Testis (tissue), 2 donors: ENCODE data around the gene FRMPD4.

Source experiments
- POLR2A ChIP-seq: fragments of 450-650 bp; IDR thresholded peaks from one replicate; pipeline ENCODE4 v1.6.1; 2017; ENCODE audit warnings: antibody characterized with exemption, mild to moderate bottlenecking, moderate library complexity
- TF ChIP-seq, protein P1 (sequence below), 3 experiments: fragments of 450-650 bp in 2 of 3; fragments of 200-600 bp in 1 of 3; sonication (generic) in 1 of 3; IDR thresholded peaks; one replicate each; pipeline ENCODE4 v1.5.1; 2016 to 2019; ENCODE audit warnings: antibody characterized with exemption in 3 of 3, mild to moderate bottlenecking in 2 of 3, moderate library complexity in 1 of 3

DNA sequence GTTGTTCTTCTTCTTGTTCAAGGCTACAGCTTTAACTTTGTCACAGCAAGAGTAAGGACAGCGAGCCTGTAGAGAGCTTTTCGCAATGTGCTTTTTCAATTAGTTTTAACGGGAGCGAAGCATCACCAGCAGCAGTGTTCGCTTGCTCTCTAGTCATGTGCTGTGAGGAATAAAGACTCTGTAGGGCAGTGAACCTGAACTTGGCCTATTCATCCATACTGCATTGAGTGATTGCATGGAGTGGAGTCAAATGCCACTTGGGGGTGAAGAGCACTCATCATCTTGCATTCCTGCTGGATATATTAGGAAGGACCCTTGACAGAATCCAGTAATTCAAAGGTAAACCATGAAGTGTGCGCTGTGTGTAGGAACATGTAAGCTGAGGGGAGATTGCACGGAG is 240.0 kb downstream of the FRMPD4 start:
- TF ChIP-seq, protein P1, sequence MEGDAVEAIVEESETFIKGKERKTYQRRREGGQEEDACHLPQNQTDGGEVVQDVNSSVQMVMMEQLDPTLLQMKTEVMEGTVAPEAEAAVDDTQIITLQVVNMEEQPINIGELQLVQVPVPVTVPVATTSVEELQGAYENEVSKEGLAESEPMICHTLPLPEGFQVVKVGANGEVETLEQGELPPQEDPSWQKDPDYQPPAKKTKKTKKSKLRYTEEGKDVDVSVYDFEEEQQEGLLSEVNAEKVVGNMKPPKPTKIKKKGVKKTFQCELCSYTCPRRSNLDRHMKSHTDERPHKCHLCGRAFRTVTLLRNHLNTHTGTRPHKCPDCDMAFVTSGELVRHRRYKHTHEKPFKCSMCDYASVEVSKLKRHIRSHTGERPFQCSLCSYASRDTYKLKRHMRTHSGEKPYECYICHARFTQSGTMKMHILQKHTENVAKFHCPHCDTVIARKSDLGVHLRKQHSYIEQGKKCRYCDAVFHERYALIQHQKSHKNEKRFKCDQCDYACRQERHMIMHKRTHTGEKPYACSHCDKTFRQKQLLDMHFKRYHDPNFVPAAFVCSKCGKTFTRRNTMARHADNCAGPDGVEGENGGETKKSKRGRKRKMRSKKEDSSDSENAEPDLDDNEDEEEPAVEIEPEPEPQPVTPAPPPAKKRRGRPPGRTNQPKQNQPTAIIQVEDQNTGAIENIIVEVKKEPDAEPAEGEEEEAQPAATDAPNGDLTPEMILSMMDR (IDR thresholded peaks at IDR 0.05): no peak
- TF ChIP-seq POLR2A: no peak
